ENCODE measurements around the gene CNTNAP2.

Gene CNTNAP2

DNA sequence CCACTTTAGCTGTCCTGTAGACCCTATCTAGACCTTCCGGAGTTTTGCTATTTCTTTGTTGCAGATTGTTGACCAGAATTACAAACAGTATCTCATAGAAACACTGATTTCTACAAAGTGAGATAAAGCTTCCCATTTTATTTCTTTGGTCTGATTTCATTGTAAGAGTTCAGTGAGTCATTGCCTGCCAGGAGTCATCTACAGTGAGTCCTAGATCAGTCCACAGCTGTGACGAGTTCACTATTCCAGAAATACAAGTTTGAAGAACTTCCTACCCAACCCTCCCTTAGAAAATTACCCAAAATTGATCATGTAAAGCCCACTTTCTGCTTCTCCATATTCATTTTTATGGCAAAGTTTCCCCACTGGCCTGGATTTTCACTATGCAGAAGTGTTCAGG is 905.5 kb downstream of the CNTNAP2 start:
- no peak for DNase-seq (ENCODE audit: low read depth)

DNA sequence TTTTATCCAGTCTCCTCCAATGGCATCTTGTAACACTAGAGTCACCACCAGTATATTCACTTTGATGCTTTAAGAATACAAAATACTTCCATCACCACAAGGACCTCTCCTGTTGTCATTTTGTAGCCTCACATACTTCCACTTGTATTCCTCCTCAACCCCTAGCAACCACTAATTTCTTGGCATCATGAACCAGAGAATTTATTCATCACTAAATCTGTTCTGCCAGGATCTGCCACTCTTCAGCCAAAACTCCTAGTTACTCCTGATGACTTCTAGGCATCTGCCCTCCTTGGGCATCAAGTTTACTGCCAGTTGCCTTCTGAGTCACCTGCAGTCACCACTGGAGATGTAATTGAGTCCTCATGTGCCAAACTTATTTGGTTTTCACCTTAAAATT is 906.8 kb downstream of the CNTNAP2 start:
- no peak for DNase-seq (ENCODE audit: low read depth)

DNA sequence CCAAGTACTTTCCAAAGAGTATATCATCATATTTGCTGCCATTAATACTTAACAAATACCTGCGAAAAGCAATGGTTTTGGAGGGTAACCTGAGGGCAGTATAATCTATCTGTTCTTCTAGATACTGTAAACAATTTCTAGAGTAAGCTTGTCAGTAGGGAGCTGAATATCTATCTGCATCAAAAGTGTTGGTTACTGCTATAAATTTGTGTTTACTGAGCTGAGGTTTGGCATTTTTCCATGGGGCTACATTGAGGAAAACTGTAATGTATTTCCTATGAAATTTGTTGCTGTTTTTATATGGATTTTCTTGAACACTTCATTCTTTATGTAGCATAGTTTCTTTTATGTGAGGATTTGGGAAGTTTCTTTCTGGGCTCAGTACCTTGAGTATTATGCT is 913.4 kb downstream of the CNTNAP2 start:
- DNase-seq (ENCODE audit: low read depth): no peak

DNA sequence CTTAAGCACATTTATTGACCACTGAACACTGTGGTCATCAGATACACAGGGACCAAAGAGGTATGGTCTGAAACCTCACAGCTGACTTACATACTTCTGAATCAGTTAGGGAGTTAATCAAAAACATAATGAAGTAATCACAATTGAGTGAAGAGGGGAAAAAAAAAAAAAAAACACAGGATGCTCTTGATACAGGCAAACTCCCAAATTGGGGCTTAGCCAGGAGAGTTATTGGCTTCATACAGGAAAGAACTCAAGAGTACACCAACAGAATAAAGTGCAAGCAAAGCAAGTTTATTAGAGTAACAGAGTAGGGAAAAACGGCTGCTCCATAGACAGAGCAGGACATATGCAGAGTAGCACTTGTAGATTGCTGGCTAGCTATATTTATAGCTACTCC is 917.0 kb downstream of the CNTNAP2 start:
- DNase-seq (ENCODE audit: low read depth): no peak

DNA sequence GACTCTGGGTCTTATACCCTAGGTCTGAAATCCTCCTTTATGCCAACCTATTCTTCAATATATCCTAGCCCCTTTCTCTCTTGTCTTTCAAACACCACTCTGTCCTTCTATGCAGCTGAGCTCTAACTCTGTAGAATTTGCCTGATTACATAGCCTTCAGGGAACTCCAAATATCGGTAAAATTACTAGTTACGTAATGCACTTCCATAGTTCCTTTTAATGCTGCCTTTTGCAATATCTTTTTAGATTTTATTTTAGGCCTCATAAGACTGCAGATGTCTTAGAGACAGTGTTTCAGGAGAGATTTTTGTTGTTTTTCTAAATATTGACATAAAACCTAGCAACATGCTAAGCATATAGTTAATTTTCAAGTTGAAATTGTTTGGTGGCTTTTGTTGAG is 924.8 kb downstream of the CNTNAP2 start:
- no peak for DNase-seq (ENCODE audit: low read depth)

DNA sequence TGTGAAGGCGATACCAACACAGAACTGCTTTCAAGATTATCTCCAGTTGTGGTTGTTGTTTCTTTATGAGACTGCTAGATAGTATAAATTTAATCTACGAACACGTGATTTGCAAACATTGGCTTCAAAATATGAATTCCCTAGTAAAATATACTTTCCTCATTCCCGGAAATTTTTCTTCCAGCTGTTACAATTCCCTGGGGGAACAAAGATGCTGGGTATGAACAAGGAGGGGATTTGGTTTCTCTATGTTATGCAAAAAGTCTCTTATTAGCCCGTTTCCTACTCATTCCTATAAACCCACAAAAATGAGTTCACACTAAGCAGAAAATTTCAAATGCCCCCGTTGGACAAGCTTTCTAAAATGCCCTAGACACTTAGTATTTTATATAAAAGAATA is 928.3 kb downstream of the CNTNAP2 start:
- DNase-seq (ENCODE audit: low read depth): no peak

DNA sequence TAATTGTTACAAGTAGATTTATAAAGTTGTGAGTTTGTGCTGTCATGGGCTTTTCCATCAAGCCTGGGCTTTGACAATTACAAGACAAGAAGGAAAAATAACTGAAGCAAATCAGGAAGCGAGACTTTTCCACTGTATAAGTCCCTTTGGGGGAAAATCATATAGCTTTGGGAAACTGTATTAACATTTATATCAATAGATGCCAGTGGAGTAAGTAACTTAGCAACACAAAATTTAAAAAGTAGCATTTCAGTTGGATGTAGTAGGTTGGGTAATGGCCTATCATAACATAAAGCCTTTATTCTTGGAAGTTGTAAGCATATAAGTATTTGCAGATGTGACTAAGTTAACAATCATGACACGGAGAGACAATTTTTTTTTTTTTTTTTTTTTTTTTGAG is 931.1 kb downstream of the CNTNAP2 start:
- DNase-seq (ENCODE audit: low read depth): no peak

DNA sequence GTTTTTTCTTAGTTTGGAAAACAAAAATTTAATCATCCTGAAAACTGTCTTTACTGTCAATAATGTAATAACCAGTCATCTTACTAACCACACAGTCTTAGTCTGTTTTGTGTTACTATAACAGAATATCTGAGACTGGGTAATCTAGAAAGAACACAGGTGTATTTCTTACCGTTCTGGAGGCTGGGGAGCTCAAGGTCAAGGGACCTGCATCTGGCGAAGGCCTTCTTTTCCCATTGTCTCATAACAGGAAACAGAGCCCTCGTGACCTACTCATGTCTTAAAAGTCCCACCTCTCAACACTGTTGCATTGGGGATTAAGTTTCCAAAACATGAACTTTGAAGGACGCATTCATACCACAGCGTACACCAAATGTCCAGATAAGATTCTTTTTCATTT is 932.3 kb downstream of the CNTNAP2 start:
- DNase-seq (ENCODE audit: low read depth): no peak

DNA sequence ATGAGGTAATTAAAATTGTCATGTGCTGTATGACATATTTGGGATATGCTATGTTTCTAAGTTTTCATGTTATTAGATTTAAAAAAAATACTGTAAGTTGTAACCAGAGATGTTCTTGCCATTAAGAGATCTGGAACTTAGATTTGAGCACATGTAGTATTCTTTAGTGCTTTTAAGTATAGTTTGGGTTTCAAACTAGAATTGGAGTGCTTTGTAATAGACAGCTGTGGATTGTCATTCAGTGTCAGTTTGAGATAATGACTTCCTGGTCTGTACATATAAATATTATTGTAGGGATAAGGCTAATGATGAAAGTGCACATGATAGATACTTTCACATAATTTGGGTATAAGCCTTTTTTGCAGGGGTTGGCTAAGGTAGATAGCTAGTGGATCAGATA is 936.2 kb downstream of the CNTNAP2 start:
- no peak for DNase-seq (ENCODE audit: low read depth)

DNA sequence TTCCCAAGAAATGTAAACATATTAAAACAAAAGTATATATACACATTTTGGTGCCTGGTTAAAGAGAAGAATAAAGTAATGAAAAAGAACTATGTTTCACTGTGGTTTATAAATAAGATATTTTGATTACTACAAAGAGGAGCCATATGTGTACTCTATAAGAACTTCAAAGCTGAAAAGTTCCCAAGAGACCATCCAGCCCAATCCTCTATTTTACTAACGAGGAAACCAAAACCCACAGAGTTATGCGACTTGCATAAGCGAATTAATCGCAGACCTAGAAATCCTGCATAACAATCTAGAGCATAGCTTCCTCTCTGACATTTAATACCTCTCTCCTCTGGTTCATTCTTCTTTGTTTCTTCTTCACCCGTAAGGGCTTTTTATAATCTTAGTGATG is 937.1 kb downstream of the CNTNAP2 start:
- DNase-seq (ENCODE audit: low read depth): no peak

DNA sequence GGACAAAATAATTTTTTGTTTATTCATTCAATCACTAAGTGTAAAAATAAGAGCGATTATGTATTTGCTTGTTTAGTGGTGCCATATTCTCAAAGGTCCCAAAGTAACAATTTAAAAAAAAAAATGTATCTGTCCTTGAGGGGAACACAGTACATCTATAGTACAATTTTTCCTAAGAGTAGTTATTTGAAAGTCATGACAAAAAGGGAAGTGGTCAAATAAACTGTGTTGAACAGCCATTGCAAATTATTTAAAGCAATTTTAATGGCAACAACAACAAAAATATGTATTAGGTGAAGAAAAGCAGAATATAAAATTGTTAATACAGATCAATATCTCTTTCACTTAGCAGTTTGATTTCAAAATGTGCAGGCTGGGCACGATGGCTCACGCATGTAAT is 943.5 kb downstream of the CNTNAP2 start:
- no peak for DNase-seq (ENCODE audit: low read depth)

DNA sequence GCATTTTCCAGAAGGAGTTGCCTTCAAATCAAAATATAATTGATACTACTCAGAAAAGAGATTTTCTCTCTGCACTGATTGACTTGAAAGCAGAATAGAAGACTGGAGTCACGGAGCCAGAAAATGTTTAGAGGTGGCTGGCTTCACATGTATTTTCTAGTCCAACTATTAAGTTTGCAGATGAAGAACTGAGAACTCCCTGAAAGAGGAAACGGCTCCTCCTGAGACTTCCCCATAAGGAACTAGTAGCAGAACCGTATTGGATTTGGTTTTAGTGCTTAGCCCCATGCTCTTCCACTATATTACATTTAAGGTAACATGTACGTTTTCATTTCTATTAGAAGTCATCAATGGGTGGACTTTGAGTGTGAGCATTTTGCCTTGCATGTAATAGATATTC is 946.3 kb downstream of the CNTNAP2 start:
- no peak for DNase-seq (ENCODE audit: low read depth)

DNA sequence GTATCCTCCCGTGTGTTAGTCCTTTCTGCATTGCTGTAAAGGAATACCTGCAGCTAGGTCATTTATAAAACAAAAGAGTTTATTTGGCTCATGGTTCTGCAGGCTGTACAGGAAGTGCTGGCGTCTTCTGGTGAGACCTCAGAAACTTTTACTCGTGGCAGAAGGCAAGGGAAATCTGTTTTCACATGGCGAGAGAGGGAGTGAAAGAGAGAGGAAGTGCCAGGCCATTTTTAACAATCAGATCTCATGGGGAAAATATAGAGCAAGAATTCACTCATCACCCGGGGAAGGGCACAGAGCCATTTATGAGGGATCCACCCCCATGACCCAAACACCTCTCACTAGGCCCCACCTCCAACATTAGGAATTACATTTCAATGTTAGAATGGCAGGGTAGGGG is 952.2 kb downstream of the CNTNAP2 start:
- DNase-seq (ENCODE audit: low read depth): no peak

DNA sequence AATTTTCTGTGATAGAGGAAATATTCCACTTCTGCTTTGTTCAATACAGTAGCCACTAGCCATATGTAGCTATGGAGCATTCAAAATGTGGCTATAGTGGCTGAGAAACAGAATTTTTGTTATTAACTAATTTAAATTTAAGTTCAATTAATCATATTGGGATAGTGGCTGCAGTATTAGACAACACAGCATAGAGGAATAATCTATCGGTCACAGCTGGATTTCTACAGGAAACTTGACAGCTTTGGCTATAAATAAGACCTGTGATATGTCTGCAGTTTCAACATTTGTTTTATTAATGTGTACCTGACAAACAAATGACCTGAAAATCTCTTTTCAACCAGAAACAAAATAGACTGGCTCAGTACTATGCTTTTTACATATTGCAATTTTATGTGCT is 953.2 kb downstream of the CNTNAP2 start:
- no peak for DNase-seq (ENCODE audit: low read depth)

DNA sequence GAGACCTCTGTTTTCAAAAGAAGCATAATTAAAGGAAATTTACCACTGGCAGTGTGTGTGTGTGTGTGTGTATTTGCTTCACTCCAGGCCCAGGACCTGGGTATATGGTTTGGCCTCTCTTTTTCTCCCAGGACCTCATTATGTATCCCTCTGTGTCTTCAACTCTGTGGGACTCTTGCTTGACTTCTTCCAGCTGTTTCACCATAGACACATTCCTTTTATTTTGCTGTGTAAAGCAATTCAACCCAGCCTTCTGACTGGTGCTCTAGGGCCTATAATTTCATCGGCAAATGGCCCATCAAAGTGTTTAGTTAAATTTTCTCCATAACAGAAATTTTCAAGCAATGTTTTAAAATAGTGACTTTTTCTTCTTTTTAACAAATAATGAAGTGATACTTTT is 954.3 kb downstream of the CNTNAP2 start:
- no peak for DNase-seq (ENCODE audit: low read depth)

DNA sequence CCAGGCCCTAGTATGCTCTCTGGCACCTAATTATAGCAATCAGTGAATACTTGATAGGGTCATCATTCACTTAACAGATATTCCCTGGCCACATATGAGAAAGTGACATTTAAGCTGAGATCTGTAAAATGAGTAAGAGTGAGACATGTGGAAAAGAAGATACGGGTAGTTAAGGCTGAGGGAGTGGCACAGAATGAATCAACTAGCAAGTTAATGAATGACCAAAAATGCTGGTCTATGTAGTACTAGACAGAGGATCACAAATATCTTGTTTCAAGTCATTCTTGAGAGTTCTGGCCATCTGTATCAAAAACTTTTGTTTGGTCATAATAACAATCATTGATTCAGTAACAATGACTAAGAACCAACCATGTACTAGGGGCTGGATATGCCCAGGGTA is 954.9 kb downstream of the CNTNAP2 start:
- no peak for DNase-seq (ENCODE audit: low read depth)

DNA sequence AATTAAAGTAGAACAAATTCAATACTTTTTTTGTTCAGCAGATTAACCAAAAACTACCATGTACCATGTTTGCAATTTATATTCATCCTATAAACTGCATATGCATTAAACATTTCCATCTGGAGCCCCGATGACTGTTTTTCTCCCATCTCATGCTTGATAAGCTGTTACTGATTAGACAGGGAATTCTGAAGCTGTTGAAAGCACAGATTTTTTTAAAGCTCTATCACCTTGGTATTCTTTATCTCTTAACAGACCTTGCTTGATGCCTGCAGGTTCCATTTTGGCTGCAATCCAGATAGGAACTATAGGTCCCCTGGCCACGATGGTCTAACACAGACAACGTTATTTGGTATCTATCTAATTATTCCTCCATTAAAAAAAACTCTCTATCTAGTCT is 961.7 kb downstream of the CNTNAP2 start:
- no peak for DNase-seq (ENCODE audit: low read depth)

DNA sequence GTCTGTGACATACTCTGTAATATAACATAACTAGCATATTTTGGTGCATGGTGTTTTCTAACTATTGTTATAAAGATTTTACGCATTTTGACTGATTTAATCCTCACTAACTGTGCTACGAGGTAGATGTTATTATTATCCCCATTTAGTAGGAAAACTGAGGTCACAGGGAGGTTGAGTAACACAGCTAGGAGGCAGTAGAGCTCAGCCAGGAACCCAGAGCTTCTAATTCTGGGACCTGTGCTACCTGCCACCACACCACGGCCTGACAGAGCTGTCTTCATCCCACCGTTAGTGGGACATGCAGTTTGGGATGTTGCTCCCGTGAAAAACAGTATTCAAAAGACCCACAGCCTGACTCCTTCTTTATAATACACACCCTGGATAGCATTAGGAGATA is 962.5 kb downstream of the CNTNAP2 start:
- no peak for DNase-seq (ENCODE audit: low read depth)

DNA sequence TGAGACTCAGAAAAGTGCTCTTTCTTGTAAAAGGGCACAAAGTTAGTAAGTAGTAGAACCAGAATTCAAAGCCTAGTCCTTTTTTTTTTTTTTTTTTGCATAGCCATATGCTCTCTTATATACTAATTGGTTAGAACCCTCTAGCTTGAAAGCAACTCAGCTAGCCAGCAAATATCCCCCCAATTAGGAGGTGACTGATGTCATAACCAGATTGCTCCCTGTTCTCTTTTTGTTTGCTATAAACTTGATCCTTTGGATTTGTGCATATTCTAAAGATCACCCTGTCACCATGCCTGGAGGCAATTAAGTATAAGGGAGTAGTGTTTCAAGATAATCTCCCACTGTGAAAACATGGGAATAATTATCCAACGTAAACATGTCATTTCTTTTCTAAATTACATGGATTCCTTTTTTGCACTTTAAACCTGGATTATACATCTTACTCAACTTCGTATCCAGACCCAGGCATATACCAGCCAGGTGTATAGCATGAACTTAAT is 963.4 kb downstream of the CNTNAP2 start:
- DNase-seq (ENCODE audit: low read depth): no peak

DNA sequence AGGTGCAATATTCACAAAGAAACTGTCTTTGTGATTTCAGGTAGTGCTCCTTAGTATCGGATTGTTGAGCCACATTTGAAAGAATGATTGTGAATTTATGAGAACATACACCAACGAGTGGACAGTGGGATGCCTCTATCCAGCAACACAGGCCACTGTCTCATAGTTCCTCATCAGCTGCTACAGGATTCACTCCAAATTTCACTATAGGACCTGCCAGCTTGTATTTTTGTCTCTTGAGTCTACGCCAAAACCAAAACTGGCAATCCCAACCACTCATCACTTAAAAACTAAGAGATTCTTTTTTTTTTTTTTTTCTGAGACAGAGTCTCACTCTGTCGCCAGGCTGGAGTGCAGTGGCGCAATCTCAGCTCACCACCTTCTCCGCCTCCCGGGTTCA is 964.5 kb downstream of the CNTNAP2 start:
- no peak for DNase-seq (ENCODE audit: low read depth)

DNA sequence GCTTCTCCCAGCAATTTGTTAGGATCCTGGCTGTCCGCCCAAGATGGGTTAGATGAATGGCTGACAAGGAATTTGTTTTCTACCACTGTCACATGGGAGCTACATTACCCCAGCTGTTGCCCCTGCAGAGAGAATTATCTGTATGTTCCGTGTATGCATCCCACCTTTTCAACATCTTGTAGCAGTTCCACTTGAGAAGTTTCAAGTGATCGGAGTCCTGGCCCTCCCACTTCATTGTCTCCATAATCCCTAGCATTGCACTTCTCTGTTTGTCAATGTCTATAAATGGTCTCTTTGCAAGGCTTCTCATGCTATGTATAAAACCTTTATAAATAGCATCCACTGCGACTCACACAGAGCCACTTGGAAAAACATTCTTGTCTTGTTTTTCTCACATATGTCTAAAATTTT is 972.5 kb downstream of the CNTNAP2 start:
- DNase-seq (ENCODE audit: low read depth): no peak

DNA sequence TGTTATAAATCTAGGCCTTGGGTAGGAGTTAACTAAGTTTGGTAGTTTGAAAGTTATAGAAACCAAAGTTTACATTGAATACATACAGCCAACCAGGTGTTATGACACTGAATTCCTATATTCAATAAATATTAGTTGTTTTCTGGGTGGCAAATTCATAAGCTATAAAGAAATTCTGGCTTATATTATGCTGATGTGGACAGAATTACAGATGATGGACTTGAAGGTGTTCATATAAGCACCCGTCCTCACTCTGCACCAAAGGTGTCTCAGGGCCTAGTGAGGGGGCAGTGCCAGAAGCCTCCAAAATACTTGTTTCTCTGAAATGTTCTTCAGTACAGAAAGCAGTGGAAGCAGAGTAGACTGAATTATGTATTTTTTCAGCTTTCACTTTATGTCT is 973.0 kb downstream of the CNTNAP2 start:
- DNase-seq (ENCODE audit: low read depth): no peak

DNA sequence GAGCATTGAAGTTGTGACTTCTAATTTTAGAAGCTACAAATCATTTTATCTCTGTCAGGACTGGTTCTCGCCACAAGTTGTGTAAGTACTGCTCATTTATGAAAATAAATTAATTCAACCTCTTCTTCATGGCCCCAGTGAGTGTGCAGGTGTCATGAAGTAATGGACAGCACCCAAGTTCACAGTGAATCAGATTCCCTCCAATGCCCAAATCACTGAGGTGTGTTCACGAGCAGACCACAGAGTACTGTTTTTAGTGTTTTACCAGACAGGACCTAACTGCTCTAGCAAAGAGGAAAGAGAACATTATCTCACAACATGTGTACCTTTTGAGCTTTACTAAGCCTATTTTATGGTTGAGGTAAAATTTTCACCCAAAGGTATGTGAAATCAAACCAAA is 980.0 kb downstream of the CNTNAP2 start:
- no peak for DNase-seq (ENCODE audit: low read depth)

DNA sequence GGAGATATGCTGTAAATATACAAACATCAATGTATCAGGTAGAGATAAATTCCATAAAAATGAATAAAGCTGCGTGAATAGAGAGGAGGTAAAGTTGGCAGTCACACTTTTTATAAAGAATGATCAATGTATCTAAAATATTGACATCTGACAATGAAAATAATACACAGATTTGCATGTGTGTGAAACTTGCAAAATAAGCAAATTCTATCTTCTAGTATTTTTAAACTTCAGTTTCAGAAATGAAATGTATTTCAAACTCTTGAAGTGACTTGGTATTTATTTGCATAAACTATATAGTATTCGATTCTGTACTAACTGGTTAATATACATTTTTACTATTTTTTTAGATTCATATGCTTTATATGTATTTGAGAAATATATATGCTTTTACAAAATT is 986.6 kb downstream of the CNTNAP2 start:
- no peak for DNase-seq (ENCODE audit: low read depth)

DNA sequence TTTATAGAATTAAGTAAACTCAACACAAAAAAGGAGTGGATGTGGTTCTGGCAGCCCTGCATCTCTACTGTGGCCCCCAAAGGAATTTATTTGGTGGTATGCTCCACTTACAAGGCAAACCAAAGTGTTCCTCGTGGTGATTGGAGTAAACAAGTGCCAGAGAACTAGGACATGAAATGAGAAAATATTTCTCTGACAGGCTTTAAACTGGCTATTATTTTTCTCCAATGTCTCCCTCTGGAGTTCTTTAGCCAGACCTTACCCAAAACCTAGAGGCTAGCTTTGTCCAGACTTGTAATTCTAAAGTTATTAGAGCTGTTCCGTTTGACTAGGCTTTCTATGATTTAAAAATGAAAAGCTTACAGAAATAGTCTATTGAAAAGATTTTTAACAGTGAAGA is 990.1 kb downstream of the CNTNAP2 start:
- DNase-seq (ENCODE audit: low read depth): no peak

Data from stimulated activated CD8-positive, alpha-beta memory T cell treated with anti-CD3 and anti-CD28 coated beads, Interleukin-12 subunit alpha, Interleukin-12 subunit beta, amount 100 ng/mL, for 1 hour (primary cell).